Activated CD4-positive, alpha-beta T cell treated with anti-CD3 and anti-CD28 coated beads, Interleukin-2, amount 10 ng/mL, durations not matched to agents 7 days and 5 days (primary cell): Measurements from ENCODE around the gene TMLHE. TPM values are rescaled to one million over a fixed set of nuclear protein-coding genes. Genes with fewer than 3 reads are reported as not detected.
"Not testable (repeated sequence)": the region's sequence is repeated elsewhere in the genome, so short reads cannot be mapped to it uniquely, and the experiment has no call there.

Source experiments
- CTCF ChIA-PET: fragments of 350-600 bp; sonication (Branson Sonifier 250); formaldehyde crosslinking; loops from one replicate; lab custom pipeline; 2021; ENCODE audit warnings: antibody characterized with exemption; lab: Charles Lee
- POLR2A ChIA-PET: fragments of 350-600 bp; sonication (Branson Sonifier 250); formaldehyde crosslinking; loops from one replicate; lab custom pipeline; 2021; ENCODE audit warnings: antibody characterized with exemption; lab: Charles Lee
- DNase-seq: peaks from one replicate; pipeline ENCODE4 v3.0.0-alpha.2; 2020
- H3K27ac Mint-ChIP-seq: one replicate; pipeline ENCODE4 v1.8.0; 2021; ENCODE audit warnings: mild to moderate bottlenecking, moderate library complexity, mixed read lengths
- H3K27me3 Mint-ChIP-seq: one replicate; pipeline ENCODE4 v1.8.0; 2021; ENCODE audit warnings: mixed read lengths
- H3K36me3 Mint-ChIP-seq: one replicate; pipeline ENCODE4 v1.8.0; 2021; ENCODE audit warnings: low read depth, mixed read lengths
- H3K4me1 Mint-ChIP-seq: one replicate; pipeline ENCODE4 v1.8.0; 2021; ENCODE audit warnings: mixed read lengths
- H3K4me3 Mint-ChIP-seq: one replicate; pipeline ENCODE4 v1.8.0; 2021; ENCODE audit warnings: mild to moderate bottlenecking, moderate library complexity, mixed read lengths
- H3K9me3 Mint-ChIP-seq: one replicate; pipeline ENCODE4 v1.8.0; 2021; ENCODE audit warnings: mixed read lengths
- total RNA-seq, 2 experiments: library from RNA; stranded (reverse); gene quantifications; one replicate each; pipeline ENCODE4 v1.2.3, GENCODE V29; 2021

The TMLHE gene
- 10 to 100 TPM; 13.1 to 13.9 TPM for total RNA-seq

- Mint-ChIP-seq H3K27ac (peak within 1 kb of the TSS; percentile 94), H3K9me3 (peaks cover 10% of the 10 kb centered on the region), H3K36me3 (peaks cover 15% of the 10 kb centered on the region), H3K4me3 (peak within 1 kb of the TSS; percentile 84), H3K4me1 (peaks cover 13% of the 10 kb centered on the region), H3K27me3 (no peaks in the 10 kb centered on the region)
- POLR2A ChIA-PET, result no interaction called here
- DNase-seq, result peak; percentile 60
- CTCF ChIA-PET, result interaction anchor here (0.5 kb wide), 1 partner anchor 420 kb away, joined by 4 read pairs; no protein-coding TSS in a partner anchor
These were observed at the start of gene TMLHE, which contains the start of gene SPRY3 for GRCh38 chrX:155612312-155613224. Gene TMLHE (minus strand): TSS chrX:155612952. CDS start chrX:155545276, 67,676 bp downstream. Gene SPRY3 (plus strand): TSS chrX:155612586.

- no peak overlapping the region for H3K27ac Mint-ChIP-seq
- no peaks in the 10 kb centered on the region for H3K27me3 Mint-ChIP-seq
- ChIA-PET POLR2A (no interaction called here), CTCF (no interaction called here)
- no peaks in the 10 kb centered on the region for H3K36me3 Mint-ChIP-seq
- no peak for DNase-seq
- H3K4me3 Mint-ChIP-seq, result no peak overlapping the region
- no peaks in the 10 kb centered on the region for H3K4me1 Mint-ChIP-seq
- peaks cover 11% of the 10 kb centered on the region for H3K9me3 Mint-ChIP-seq
These were observed 49.5 kb upstream of the TMLHE start for GRCh38 chrX:155662282-155662681.

GRCh38 chrX:155645180-155645579 is 32.4 kb upstream of the TMLHE start:
- peaks cover 2% of the 10 kb centered on the region for H3K36me3 Mint-ChIP-seq
- no peak overlapping the region for H3K4me3 Mint-ChIP-seq
- no peak for DNase-seq
- H3K27me3 Mint-ChIP-seq, result no peaks in the 10 kb centered on the region
- ChIA-PET CTCF (no interaction called here), POLR2A (no interaction called here)
- H3K4me1 Mint-ChIP-seq, result peaks cover 15% of the 10 kb centered on the region
- no peak overlapping the region for H3K27ac Mint-ChIP-seq
- H3K9me3 Mint-ChIP-seq, result peaks cover 6% of the 10 kb centered on the region

GRCh38 chrX:155643240-155643639 is 30.5 kb upstream of the TMLHE start:
- peaks cover 15% of the 10 kb centered on the region for H3K4me1 Mint-ChIP-seq
- no peak overlapping the region for H3K27ac Mint-ChIP-seq
- peaks cover 2% of the 10 kb centered on the region for H3K36me3 Mint-ChIP-seq
- peaks cover 6% of the 10 kb centered on the region for H3K9me3 Mint-ChIP-seq
- no peak overlapping the region for H3K4me3 Mint-ChIP-seq
- CTCF ChIA-PET, result no interaction called here
- POLR2A ChIA-PET, result no interaction called here
- no peak for DNase-seq
- H3K27me3 Mint-ChIP-seq, result no peaks in the 10 kb centered on the region

- Mint-ChIP-seq H3K27ac (peak overlapping the region; percentile 76), H3K4me1 (peaks cover 15% of the 10 kb centered on the region), H3K4me3 (peak overlapping the region; percentile 69)
- DNase-seq, POLR2A ChIA-PET, CTCF ChIA-PET, H3K36me3 Mint-ChIP-seq, H3K27me3 Mint-ChIP-seq, H3K9me3 Mint-ChIP-seq: not testable (repeated sequence)
These were observed 28.6 kb upstream of the TMLHE start for GRCh38 chrX:155641371-155641770.

GRCh38 chrX:155637714-155638113 is 25.0 kb upstream of the TMLHE start:
- CTCF ChIA-PET, result no interaction called here
- Mint-ChIP-seq H3K4me1 (peaks cover 14% of the 10 kb centered on the region), H3K9me3 (peaks cover 6% of the 10 kb centered on the region)

GRCh38 chrX:155635019-155635418 is 22.3 kb upstream of the TMLHE start:
- CTCF ChIA-PET, result interaction anchor here (0.5 to 1.0 kb wide), 2 partner anchors 28 to 88 kb away, joined by 3 read pairs; no protein-coding TSS in a partner anchor
- H3K36me3 Mint-ChIP-seq, H3K9me3 Mint-ChIP-seq, H3K4me3 Mint-ChIP-seq, H3K27me3 Mint-ChIP-seq, POLR2A ChIA-PET, H3K27ac Mint-ChIP-seq, DNase-seq: not testable (repeated sequence)
- H3K4me1 Mint-ChIP-seq, result peaks cover 11% of the 10 kb centered on the region

More at GRCh38 chrX:155637714-155638113, 25.0 kb upstream of the TMLHE start:
- peaks cover 2% of the 10 kb centered on the region for H3K36me3 Mint-ChIP-seq
- DNase-seq, result no peak
- H3K4me3 Mint-ChIP-seq, result no peak overlapping the region
- H3K27me3 Mint-ChIP-seq, result no peaks in the 10 kb centered on the region
- POLR2A ChIA-PET, result no interaction called here
- no peak overlapping the region for H3K27ac Mint-ChIP-seq

GRCh38 chrX:155632431-155633100 is 19.8 kb upstream of the TMLHE start:
- POLR2A ChIA-PET, result no interaction called here
- peak; percentile 18 for DNase-seq
- peak overlapping the region; percentile 87 for H3K27ac Mint-ChIP-seq
- CTCF ChIA-PET, result interaction anchor here (1.0 kb wide), 1 partner anchor 9 kb away, joined by 3 read pairs; no protein-coding TSS in a partner anchor
- no peaks in the 10 kb centered on the region for H3K27me3 Mint-ChIP-seq
- peaks cover 10% of the 10 kb centered on the region for H3K9me3 Mint-ChIP-seq
- peaks cover 13% of the 10 kb centered on the region for H3K4me1 Mint-ChIP-seq
- peaks cover 9% of the 10 kb centered on the region for H3K36me3 Mint-ChIP-seq
- H3K4me3 Mint-ChIP-seq, result peak overlapping the region; percentile 48

- H3K27me3 Mint-ChIP-seq, H3K4me3 Mint-ChIP-seq, DNase-seq, H3K9me3 Mint-ChIP-seq, H3K4me1 Mint-ChIP-seq, POLR2A ChIA-PET, CTCF ChIA-PET, H3K36me3 Mint-ChIP-seq, H3K27ac Mint-ChIP-seq: not testable (repeated sequence)
These were observed 7.4 kb upstream of the TMLHE start for GRCh38 chrX:155620110-155620509.

GRCh38 chrX:155615938-155616337 is 3.2 kb upstream of the TMLHE start:
- Mint-ChIP-seq H3K27me3 (no peaks in the 10 kb centered on the region), H3K4me1 (peaks cover 12% of the 10 kb centered on the region), H3K4me3 (no peak overlapping the region), H3K36me3 (peaks cover 3% of the 10 kb centered on the region), H3K9me3 (no peaks in the 10 kb centered on the region), H3K27ac (no peak overlapping the region)
- CTCF ChIA-PET, result no interaction called here
- no peak for DNase-seq
- POLR2A ChIA-PET, result no interaction called here

GRCh38 chrX:155613927-155614559 is 1.3 kb upstream of the TMLHE start:
- Mint-ChIP-seq H3K27me3 (no peaks in the 10 kb centered on the region), H3K9me3 (peaks cover 2% of the 10 kb centered on the region), H3K36me3 (peaks cover 11% of the 10 kb centered on the region), H3K27ac (no peak overlapping the region), H3K4me3 (peak overlapping the region; percentile 30), H3K4me1 (peaks cover 12% of the 10 kb centered on the region)
- no peak for DNase-seq
- CTCF ChIA-PET, result no interaction called here
- POLR2A ChIA-PET, result no interaction called here

- CTCF ChIA-PET, result no interaction called here
- H3K27ac Mint-ChIP-seq, result peak overlapping the region; percentile 94
These were observed 1.4 kb downstream of the TMLHE start for GRCh38 chrX:155611302-155611701.

More at GRCh38 chrX:155611302-155611701, 1.4 kb downstream of the TMLHE start:
- H3K36me3 Mint-ChIP-seq, result peaks cover 28% of the 10 kb centered on the region
- DNase-seq, result no peak
- peaks cover 19% of the 10 kb centered on the region for H3K9me3 Mint-ChIP-seq
- POLR2A ChIA-PET, result no interaction called here
- H3K4me1 Mint-ChIP-seq, result peaks cover 13% of the 10 kb centered on the region
- peak overlapping the region; percentile 84 for H3K4me3 Mint-ChIP-seq
- no peaks in the 10 kb centered on the region for H3K27me3 Mint-ChIP-seq
